ENCODE results near the gene WRNIP1. TPM values are rescaled to one million over a fixed set of nuclear protein-coding genes. Genes with fewer than 3 reads are reported as not detected.

WRNIP1 gene
- total and polyA plus RNA-seq, 9 of the 15 experiments (the other 6 are each of a cell fraction or from before 2014, with no cell fraction given), result 13.2 to 63.6 (median 48.6) TPM

GRCh38 chr6:2721219-2721618 lies 44.0 kb upstream of the WRNIP1 start (continued):
- TF ChIP-seq MIER1 (IDR thresholded peaks at IDR 0.05; ENCODE audit: low read depth), result no peak
- TF ChIP-seq ZNF785 (CRISPR knock-in tag; IDR thresholded peaks at IDR 0.05), result no peak
- peak; percentile 52 to 64; a peak in 3 of 4 replicates for TF ChIP-seq KDM1A (IDR thresholded peaks at IDR 0.05)
- TF ChIP-seq TEAD4 (IDR thresholded peaks at IDR 0.05; ENCODE audit: low read length), result peak; percentile 40; the same call in 1 of the 2 replicates
- no peak for TF ChIP-seq TEAD4 (CRISPR knock-in tag; IDR thresholded peaks at IDR 0.05; ENCODE audit: borderline replicate concordance)
- TF ChIP-seq PHF21A (IDR thresholded peaks at IDR 0.05; ENCODE audit: borderline replicate concordance, low read depth), result peak; percentile 50; the same call in 1 of the 2 replicates
- TF ChIP-seq RCOR1 (IDR thresholded peaks at IDR 0.05; ENCODE audit: borderline replicate concordance in 1 of 2, low read depth in 2 of 2, low read length in 2 of 2), result peak in 1 of 2 experiments; percentile 72; a peak in 1 of 4 replicates
- no peak for TF ChIP-seq ZNF77 (CRISPR knock-in tag; IDR thresholded peaks at IDR 0.05)
- TF ChIP-seq CBFA2T3 (IDR thresholded peaks at IDR 0.05), result peak; percentile 79
- TF ChIP-seq CXXC5 (CRISPR knock-in tag; IDR thresholded peaks at IDR 0.05), result no peak

- Histone ChIP-seq H3K4me2 (ENCODE audit: insufficient read depth, low read length) (peak overlapping the region; percentile 42), H4K20me1 (replicated peaks; ENCODE audit: control insufficient read depth, insufficient read depth, low read length) (no peaks in the 10 kb centered on the region), H3K27me3 (ENCODE audit: control insufficient read depth in 2 of 2, insufficient read depth in 2 of 2, low read length in 2 of 2) (no peaks in the 10 kb centered on the region), H3K9me3 (replicated peaks; ENCODE audit: control insufficient read depth, insufficient read depth, low read depth, low read length) (no peaks in the 10 kb centered on the region), H3K9ac (ENCODE audit: insufficient read depth in 1 of 2, low read depth in 2 of 2, low read length in 2 of 2) (peak overlapping the region in 1 of 2 experiments; percentile 27; a peak in 1 of 4 replicates), H3K4me1 (replicated peaks in 1 of 2; ENCODE audit: control insufficient read depth in 2 of 2, insufficient read depth in 2 of 2, low read length in 2 of 2) (peaks cover 0 to 10% of the 10 kb centered on the region in 2 experiments; a peak in 3 of 5 replicates), H2AFZ (ENCODE audit: low read depth, low read length) (peak overlapping the region; percentile 86), H3K27ac (ENCODE audit: extremely low read depth, low read depth, low read length) (peak overlapping the region; percentile 69; the same call in 1 of the 3 replicates), H3K36me3 (ENCODE audit: control insufficient read depth, insufficient read depth, low read length) (no peaks in the 10 kb centered on the region), H3K79me2 (ENCODE audit: control insufficient read depth, insufficient read depth, low read length) (no peaks in the 10 kb centered on the region), H3K4me3 (no peak overlapping the region), H3K9me1 (ENCODE audit: control insufficient read depth, insufficient read depth, low read length) (no peaks in the 10 kb centered on the region)
- WGBS (ENCODE audit: insufficient coverage, low coverage, missing lambda C conversion rate), result 9% methylated on average over 8 of the region's 8 CpGs
- no TSS peak for BruUV-seq (replicated peaks)
- no peak for ATAC-seq
- FAIRE-seq, result no peak
- CTCF ChIA-PET (ENCODE audit: low intra/inter-chr PET ratio), result no interaction called here
- in situ Hi-C loops (cut with MboI), result no loop called here
- DNase-seq (ENCODE audit: extremely low read depth in 1 of 4, low spot score in 3 of 4), result no peak
- intact Hi-C loops (cut with micrococcal nuclease), result no loop called here
- POLR2A ChIA-PET, result interaction anchor here (0.6 to 1.3 kb wide), 5 partner anchors 9 to 1564 kb away, joined by 3 to 8 read pairs (median 3); no protein-coding TSS in a partner anchor
- TF ChIP-seq FOXM1 (IDR thresholded peaks at IDR 0.05; ENCODE audit: low read depth) (0 out of 2 replicates have a peak, but pooled peaks have one; percentile 2), FOXM1 (CRISPR knock-in tag; IDR thresholded peaks at IDR 0.05; ENCODE audit: low read depth) (no peak), CC2D1A (IDR thresholded peaks at IDR 0.05) (0 out of 2 replicates have a peak, but pooled peaks have one; percentile 25), BHLHE40 (IDR thresholded peaks at IDR 0.05; ENCODE audit: low read length) (peak; percentile 6; the same call in 1 of the 2 replicates), ZNF174 (CRISPR knock-in tag; IDR thresholded peaks at IDR 0.05) (no peak), ZNF280A (IDR thresholded peaks at IDR 0.05; ENCODE audit: low read depth, partially characterized antibody) (no peak), THRB (CRISPR knock-in tag; conservative IDR thresholded peaks at IDR 0.05) (0 out of 2 replicates have a peak, but pooled peaks have one; percentile 7), NCOR1 (IDR thresholded peaks at IDR 0.05) (peak; percentile 17; the same call in 1 of the 2 replicates), ZNF79 (CRISPR knock-in tag; IDR thresholded peaks at IDR 0.05; ENCODE audit: low read depth) (no peak), ZNF217 (CRISPR knock-in tag; IDR thresholded peaks at IDR 0.05) (no peak), LARP7 (IDR thresholded peaks at IDR 0.05) (peak; percentile 92), PHF20 (IDR thresholded peaks at IDR 0.05; ENCODE audit: partially characterized antibody) (no peak)
These were observed 39.7 kb upstream of the WRNIP1 start for GRCh38 chr6:2725364-2725988.
